Measurements from ENCODE around the gene LRP6. TPM values are rescaled to one million over a fixed set of nuclear protein-coding genes. Genes with fewer than 3 reads are reported as not detected.

The LRP6 gene
- total and polyA plus RNA-seq, 10 of the 15 experiments (the other 5 are each of a cell fraction or from before 2014, with no cell fraction given): 1.5 to 14.9 (median 6.1) TPM

DNA sequence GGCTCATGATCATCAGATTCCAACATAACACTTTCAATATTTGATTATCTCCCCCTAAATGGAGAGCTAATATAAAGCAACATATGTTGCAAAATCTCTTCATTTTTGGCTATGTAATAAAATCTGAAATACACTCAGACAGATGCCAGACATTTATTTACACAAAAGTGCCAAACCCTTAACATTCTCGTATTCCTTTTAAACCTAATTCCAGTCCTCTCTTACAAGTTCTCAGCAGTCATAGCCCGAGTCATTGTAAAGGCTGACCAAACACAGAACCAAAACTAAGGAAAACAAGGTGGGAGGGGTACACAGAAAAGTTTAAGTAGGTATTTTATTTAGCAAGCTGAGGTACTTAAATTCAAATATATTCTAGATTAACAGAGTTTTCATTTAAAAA is 81.4 kb downstream of the LRP6 start (continued):
- TF ChIP-seq, protein P1, sequence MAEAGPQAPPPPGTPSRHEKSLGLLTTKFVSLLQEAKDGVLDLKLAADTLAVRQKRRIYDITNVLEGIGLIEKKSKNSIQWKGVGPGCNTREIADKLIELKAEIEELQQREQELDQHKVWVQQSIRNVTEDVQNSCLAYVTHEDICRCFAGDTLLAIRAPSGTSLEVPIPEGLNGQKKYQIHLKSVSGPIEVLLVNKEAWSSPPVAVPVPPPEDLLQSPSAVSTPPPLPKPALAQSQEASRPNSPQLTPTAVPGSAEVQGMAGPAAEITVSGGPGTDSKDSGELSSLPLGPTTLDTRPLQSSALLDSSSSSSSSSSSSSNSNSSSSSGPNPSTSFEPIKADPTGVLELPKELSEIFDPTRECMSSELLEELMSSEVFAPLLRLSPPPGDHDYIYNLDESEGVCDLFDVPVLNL (IDR thresholded peaks at IDR 0.05; ENCODE audit: low read depth, low read length): no peak
- TF ChIP-seq MTA2 (IDR thresholded peaks at IDR 0.05; ENCODE audit: low read depth) (no peak), GABPA (IDR thresholded peaks at IDR 0.05; ENCODE audit: low read depth) (no peak), KDM1A (IDR thresholded peaks at IDR 0.05; ENCODE audit: borderline replicate concordance) (no peak)
- TF ChIP-seq, protein P2, sequence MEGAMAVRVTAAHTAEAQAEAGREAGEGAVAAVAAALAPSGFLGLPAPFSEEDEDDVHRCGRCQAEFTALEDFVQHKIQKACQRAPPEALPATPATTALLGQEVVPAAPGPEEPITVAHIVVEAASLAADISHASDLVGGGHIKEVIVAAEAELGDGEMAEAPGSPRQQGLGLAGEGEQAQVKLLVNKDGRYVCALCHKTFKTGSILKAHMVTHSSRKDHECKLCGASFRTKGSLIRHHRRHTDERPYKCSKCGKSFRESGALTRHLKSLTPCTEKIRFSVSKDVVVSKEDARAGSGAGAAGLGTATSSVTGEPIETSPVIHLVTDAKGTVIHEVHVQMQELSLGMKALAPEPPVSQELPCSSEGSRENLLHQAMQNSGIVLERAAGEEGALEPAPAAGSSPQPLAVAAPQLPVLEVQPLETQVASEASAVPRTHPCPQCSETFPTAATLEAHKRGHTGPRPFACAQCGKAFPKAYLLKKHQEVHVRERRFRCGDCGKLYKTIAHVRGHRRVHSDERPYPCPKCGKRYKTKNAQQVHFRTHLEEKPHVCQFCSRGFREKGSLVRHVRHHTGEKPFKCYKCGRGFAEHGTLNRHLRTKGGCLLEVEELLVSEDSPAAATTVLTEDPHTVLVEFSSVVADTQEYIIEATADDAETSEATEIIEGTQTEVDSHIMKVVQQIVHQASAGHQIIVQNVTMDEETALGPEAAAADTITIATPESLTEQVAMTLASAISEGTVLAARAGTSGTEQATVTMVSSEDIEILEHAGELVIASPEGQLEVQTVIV (IDR thresholded peaks at IDR 0.05; ENCODE audit: borderline replicate concordance, partially characterized antibody): no peak

DNA sequence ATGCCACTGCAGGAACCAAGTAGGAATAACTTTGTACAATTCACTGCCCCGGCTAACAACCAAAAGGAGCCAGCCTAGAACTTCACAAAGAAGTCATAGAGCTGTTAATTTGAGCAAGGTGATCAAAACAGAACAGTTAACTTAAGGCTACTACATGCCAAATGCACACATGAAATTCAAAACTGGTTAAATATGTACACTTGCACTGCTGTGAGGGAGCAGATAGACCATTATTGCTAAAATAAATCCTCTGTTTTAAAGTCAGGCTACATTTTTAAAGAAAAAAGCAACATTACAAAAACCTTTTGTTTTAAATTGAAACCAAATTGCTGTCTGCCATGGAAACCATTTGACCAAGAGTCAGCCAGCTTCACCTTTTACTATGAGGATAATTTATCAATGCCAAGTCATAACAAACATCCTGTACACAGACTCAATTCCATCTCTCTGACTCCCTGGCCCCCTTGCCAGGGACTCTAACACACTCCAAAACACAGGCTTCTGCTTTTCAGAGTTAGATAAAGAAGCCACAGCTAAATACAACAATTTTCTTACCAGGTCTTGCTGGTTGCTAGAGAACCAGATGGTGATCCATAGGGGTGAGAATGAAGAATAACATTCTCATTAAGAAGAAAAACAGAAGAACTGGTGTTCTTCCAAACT is 84.0 kb downstream of the LRP6 start:
- no peak for DNase-seq (ENCODE audit: low read depth, low spot score)
- POLR2A ChIA-PET: no interaction called here
- Histone ChIP-seq H3K27ac (ENCODE audit: control insufficient read depth, insufficient read depth) (no peak overlapping the region), H3K27me3 (replicated peaks in 1 of 2; ENCODE audit: control insufficient read depth in 2 of 2, insufficient read depth in 2 of 2, low read length in 1 of 2) (no peaks in the 10 kb centered on the region), H3K36me3 (ENCODE audit: control insufficient read depth in 2 of 2, insufficient read depth in 2 of 2, low read length in 1 of 2) (no peaks in the 10 kb centered on the region; a peak in 1 of 4 replicates), H3K4me2 (ENCODE audit: control insufficient read depth, insufficient read depth) (no peak overlapping the region), H3K79me2 (ENCODE audit: control insufficient read depth, insufficient read depth, low read length) (no peaks in the 10 kb centered on the region), H3K4me1 (ENCODE audit: control insufficient read depth, insufficient read depth, low read length) (no peaks in the 10 kb centered on the region), H4K20me1 (ENCODE audit: control insufficient read depth, insufficient read depth) (no peaks in the 10 kb centered on the region), H3K4me3 (no peak overlapping the region), H2AFZ (ENCODE audit: control insufficient read depth, low read depth, low read length) (no peak overlapping the region), H3K9ac (ENCODE audit: control insufficient read depth, insufficient read depth, low read length) (no peak overlapping the region), H3K9me3 (replicated peaks; ENCODE audit: control insufficient read depth, insufficient read depth, low read length) (no peaks in the 10 kb centered on the region)
- in situ Hi-C loops (cut with MboI) (no loop called here), intact Hi-C loops (cut with micrococcal nuclease; ENCODE audit: unreplicated experiment) (no loop called here)
- peak; percentile 27 for FAIRE-seq
- peak; percentile 55; the same call in 2 of the 3 replicates for ATAC-seq
- RAD21 ChIA-PET (ENCODE audit: unreplicated experiment): interaction anchor here (0.7 kb wide), 1 partner anchor 10 kb away, joined by 3 read pairs; no protein-coding TSS in a partner anchor
- CTCF ChIA-PET: interaction anchor here (1.4 to 1.9 kb wide), 2 partner anchors 11 to 145 kb away, joined by 5 to 6 read pairs; no protein-coding TSS in a partner anchor
- 42% methylated on average over 1 of the region's 1 CpG for WGBS (ENCODE audit: insufficient coverage, insufficient replicate concordance, low lambda C conversion rate, missing lambda C conversion rate)
- SMC1A ChIA-PET (ENCODE audit: uncharacterized antibody, unreplicated experiment): interaction anchor here (0.7 to 2.7 kb wide), 6 partner anchors 7 to 126 kb away, joined by 3 to 12 read pairs (median 6); no protein-coding TSS in a partner anchor
- TF ChIP-seq JUND (IDR thresholded peaks at IDR 0.05; ENCODE audit: low read depth, low read length) (no peak), MEF2A (IDR thresholded peaks at IDR 0.05; ENCODE audit: insufficient read depth, low read depth, low read length) (no peak)
- TF ChIP-seq, protein P3, sequence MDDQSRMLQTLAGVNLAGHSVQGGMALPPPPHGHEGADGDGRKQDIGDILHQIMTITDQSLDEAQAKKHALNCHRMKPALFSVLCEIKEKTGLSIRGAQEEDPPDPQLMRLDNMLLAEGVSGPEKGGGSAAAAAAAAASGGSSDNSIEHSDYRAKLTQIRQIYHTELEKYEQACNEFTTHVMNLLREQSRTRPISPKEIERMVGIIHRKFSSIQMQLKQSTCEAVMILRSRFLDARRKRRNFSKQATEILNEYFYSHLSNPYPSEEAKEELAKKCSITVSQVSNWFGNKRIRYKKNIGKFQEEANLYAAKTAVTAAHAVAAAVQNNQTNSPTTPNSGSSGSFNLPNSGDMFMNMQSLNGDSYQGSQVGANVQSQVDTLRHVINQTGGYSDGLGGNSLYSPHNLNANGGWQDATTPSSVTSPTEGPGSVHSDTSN (IDR thresholded peaks at IDR 0.05; ENCODE audit: insufficient replicate concordance, low read depth, low read length): no peak
- TF ChIP-seq, protein P4, sequence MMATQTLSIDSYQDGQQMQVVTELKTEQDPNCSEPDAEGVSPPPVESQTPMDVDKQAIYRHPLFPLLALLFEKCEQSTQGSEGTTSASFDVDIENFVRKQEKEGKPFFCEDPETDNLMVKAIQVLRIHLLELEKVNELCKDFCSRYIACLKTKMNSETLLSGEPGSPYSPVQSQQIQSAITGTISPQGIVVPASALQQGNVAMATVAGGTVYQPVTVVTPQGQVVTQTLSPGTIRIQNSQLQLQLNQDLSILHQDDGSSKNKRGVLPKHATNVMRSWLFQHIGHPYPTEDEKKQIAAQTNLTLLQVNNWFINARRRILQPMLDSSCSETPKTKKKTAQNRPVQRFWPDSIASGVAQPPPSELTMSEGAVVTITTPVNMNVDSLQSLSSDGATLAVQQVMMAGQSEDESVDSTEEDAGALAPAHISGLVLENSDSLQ (IDR thresholded peaks at IDR 0.05): peak; percentile 26; the same call in 1 of the 2 replicates
- TF ChIP-seq, protein P5, sequence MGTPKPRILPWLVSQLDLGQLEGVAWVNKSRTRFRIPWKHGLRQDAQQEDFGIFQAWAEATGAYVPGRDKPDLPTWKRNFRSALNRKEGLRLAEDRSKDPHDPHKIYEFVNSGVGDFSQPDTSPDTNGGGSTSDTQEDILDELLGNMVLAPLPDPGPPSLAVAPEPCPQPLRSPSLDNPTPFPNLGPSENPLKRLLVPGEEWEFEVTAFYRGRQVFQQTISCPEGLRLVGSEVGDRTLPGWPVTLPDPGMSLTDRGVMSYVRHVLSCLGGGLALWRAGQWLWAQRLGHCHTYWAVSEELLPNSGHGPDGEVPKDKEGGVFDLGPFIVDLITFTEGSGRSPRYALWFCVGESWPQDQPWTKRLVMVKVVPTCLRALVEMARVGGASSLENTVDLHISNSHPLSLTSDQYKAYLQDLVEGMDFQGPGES (IDR thresholded peaks at IDR 0.05): no peak
- BruUV-seq (replicated peaks): no TSS peak

Measured in GM12878 (cell line).